HG03103 (cell line): Measurements from ENCODE around the gene AKAP9.
"Not testable (repeated sequence)": the region's sequence is repeated elsewhere in the genome, so short reads cannot be mapped to it uniquely, and the experiment has no call there.

Experiments used
- ATAC-seq: cut with Tn5 transposase; IDR thresholded peaks from one replicate; pipeline ENCODE4 v1.9.1; 2021; ENCODE audit warnings: low read depth; ENCODE audit not compliant: unreplicated experiment

Gene AKAP9

DNA sequence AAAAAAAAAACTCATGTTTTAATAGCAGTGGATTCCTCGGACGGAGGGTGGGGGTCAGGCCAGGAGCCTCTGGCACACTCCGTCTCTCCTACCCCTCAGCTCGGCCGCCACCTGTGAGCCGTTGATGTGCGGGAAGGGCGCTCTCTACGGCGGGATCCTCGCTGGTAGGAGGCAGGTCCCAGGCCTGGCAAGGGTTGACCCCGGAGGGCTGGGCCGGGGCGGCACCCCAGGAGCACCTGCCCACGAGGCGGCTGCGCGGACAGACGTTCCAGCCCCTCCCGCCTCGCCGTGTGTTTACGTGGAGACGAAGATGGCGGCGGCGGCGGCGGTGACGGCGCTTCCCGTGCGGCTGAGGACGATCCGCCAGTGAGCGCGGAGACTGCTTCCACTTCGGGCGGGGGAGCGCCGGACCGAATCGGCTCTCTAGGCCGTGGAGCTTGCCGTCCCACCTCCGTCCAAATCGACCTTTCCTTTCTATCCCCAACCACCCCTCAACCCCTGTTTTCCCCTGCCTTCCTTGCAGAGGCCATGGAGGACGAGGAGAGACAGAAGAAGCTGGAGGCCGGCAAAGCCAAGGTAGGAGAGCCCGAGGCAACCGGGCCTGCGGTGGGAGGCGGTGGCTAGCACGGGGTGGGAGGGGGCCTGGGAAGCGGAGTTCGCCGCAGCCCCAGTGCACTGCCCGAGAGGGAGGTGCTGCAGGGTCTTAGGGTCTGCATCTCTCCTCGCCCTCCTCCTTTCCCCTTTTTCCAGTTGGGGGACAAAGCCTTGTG lies at the start of gene AKAP9:
Gene AKAP9, plus strand, starts transcription at position 291 of the 770 bp plus-strand sequence. Its CDS starts 238 bp downstream, at position 529.
- ATAC-seq, result peak; percentile 95

DNA sequence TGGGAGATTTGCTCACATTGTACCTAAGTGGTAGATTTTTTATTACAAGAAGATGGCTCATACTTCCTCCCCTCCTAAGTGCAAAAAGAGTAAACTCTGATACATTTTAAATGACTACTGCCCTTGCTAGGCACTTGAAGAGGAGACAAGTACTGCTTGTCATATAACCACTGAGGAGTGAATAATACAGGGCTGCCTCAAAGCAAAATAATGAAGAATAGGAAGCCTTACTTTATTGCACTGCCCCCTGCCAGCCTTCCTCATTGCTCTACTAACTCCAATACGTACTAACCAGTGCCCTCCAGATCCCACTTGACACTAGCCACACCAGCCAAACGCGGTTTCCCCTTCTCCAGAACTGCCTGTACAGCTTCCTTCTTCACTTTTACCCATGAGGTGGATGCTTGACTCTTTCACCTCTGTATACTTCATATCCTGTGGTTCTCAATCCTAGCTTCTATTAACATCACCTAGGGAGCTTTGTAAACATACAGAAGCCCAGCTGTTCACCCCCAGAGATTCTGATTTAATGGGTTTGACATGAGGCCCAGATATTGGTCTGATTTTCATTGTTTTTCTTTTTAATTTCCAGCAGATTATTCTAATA lies 48.5 kb upstream of the AKAP9 start:
- ATAC-seq, result no peak

DNA sequence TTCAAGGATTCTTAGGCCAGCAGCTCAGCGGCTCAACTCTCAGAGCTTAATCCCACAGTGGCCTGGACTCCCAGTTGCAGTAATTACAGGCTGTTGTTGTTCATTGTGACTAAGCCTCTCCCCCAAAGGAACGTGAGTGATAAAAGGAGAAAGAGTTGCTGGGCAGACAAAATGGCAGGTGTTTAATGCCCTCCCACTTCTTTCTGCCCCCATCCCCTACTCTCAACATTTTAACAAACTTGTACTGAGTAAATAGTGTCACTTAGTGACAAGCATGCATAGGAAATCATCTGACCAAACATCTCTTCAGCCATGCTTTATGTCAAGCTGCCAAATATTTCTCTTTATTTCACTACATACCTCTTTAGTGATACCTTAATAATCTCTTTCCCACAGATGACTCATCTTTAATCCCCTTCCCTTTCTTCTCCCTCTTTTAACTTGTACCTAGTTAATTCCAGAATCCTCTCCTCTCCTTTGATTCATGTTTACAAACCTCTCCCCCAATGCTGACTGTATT lies 47.8 kb upstream of the AKAP9 start:
- no peak for ATAC-seq

- ATAC-seq, result not testable (repeated sequence)
Observed at GRCh38 chr7:91893699-91894098, 47.0 kb upstream of the AKAP9 start.

DNA sequence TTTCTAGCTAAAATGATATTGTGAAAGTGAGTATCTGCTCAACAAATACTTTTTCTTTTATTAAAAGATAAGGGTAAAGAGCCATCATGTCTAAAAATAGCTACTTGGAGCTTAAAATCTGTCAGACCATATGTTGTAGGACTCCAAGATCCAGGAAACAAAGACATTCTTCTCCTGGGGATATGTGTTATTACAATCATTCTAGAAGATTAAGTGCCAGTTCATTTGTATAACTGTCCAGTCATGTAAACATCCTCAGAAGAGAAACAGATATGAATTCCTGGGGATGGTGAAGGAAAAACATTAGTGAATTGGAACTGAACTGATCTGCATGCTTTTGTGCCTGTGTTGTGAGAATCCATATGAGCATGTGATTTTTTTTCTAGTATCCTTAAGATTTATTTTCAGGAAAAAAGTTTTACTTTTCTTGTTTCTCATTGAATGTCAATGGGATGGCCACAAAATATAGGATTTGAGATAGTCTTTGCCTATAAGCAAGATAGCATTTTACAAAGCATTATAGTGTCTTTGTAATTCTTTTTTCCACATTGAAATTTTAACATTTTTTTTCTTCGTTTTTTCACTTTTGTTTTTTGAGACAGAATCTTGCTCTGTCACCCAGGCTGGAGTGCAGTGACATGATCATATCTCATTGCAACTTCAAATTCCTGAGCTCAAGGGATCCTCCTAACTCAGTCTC lies 45.7 kb upstream of the AKAP9 start:
- no peak for ATAC-seq

DNA sequence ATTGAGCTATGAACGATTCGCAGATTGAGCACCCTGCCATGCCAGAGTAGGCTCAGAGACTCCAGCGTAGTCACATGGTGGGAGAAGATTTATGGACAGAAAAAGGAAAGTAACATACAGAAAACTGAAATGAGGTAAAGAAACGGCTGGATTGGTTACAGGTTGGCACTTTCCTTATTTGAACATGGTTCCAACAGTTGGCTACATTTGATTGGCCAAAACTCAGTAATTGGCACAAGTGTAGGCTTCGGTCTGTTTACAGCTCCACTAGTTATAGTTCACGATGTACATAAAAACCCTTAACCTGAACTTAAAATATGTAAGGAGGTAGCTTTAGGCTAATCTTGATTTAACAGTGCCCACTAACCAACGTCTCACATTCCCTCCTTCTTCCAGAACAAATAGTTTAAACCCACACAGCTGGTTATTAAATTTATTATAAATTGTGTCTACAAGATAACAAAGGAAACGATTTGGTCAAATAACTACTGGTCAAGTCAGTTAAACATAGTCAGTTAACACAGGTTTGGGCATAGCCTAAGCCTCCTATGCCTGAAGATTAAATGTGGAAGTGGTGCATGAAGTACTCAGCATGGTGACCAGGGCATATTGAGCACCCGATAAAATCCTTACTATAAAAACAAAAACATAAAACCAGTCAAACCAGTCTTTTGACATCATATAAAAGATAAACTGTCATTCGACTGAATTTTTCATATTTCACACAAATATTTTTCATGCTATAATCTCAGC lies 42.2 kb upstream of the AKAP9 start:
- ATAC-seq, result no peak

- no peak for ATAC-seq
Observed at GRCh38 chr7:91899563-91899962, 41.1 kb upstream of the AKAP9 start.

GRCh38 chr7:91910171-91910570 lies 30.5 kb upstream of the AKAP9 start:
- ATAC-seq, result no peak

GRCh38 chr7:91911121-91911520 lies 29.5 kb upstream of the AKAP9 start:
- ATAC-seq, result no peak

DNA sequence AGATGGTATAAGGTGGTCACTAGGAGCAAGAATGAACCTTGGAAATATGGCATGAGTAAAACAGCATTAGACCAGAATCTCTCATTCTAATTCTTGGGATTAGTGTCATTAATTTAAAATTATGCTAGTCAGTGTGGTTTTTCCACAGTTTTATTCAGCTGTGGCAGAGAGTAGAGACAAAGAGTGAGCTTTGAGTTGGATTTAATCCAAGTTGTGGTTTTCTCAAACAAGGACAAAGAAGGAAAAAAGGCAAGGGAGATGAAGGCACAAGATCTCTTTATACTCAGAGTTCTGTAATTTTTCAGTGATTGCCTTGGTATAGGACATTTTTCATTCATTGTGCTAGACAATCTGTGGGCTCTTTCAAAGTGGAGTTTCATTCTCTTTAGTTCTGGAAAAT lies 28.2 kb upstream of the AKAP9 start:
- ATAC-seq, result no peak

DNA sequence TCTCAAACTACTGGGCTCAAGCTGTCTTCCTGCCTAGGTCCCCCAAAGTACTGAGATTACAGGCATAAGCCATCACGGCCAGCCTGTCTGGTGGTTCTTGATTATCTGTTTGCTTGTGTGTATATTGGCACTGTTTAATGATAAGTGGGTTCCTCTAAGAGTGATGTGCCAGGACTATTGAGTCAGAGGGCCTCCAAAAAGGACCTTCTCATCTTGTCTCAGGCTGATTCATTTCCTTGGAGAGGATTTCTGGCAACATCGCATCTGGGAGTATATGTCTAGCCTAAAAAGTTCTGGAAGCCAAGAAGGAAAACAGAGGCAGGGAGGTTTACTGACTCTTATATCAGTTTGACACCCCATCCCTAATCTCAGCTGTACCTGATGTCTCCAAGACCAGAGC lies 27.1 kb upstream of the AKAP9 start:
- no peak for ATAC-seq

GRCh38 chr7:91915401-91916050 lies 25.1 kb upstream of the AKAP9 start:
- no peak for ATAC-seq

- no peak for ATAC-seq
Observed at GRCh38 chr7:91916051-91916440, 24.6 kb upstream of the AKAP9 start.

GRCh38 chr7:91918356-91918755 lies 22.3 kb upstream of the AKAP9 start:
- ATAC-seq, result no peak

- ATAC-seq, result no peak
Observed at GRCh38 chr7:91922857-91923256, 17.8 kb upstream of the AKAP9 start.

GRCh38 chr7:91927912-91928311 lies 12.8 kb upstream of the AKAP9 start:
- ATAC-seq, result no peak

DNA sequence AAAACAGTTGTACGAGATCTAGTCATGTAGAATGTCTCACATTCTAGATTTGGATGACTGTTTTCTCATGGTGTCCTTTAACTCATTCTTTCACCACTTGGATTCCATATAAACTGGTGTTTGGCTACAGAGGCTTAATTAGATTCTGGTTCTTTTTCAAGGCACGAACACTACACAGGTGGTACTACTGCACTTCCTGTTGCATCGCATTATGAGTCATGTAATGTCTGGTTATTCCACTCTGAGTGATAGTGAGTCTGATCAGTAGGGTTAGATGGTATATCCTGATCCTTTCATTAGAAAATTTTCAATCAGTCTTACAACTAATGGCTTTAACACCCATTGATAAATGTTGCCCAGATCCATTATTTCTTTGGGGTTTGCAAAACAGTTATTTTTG lies 11.2 kb upstream of the AKAP9 start:
- ATAC-seq, result peak; percentile 82

- no peak for ATAC-seq
Observed at GRCh38 chr7:91940171-91940570, 491 bp upstream of the AKAP9 start.

- ATAC-seq, result no peak
Observed at GRCh38 chr7:91941450-91941849, 788 bp downstream of the AKAP9 start.

- no peak for ATAC-seq
Observed at GRCh38 chr7:91942312-91942711, 1.6 kb downstream of the AKAP9 start.
